T-helper 2 cell treated with Interferon-gamma antibody and Interleukin-4, amounts not matched to agents 100 ng/mL and 5 ng/mL, for 36 hours (primary cell): ENCODE measurements around the gene UBE2D3. TPM values are rescaled to one million over a fixed set of nuclear protein-coding genes. Genes with fewer than 3 reads are reported as not detected.

Experiments
- intact Hi-C: fragments of 100-400 bp; cut with micrococcal nuclease; formaldehyde crosslinking; loops from one replicate; pipeline ENCODE4 v1.15.1; 2023
- total RNA-seq: library from RNA; stranded (reverse); gene quantifications from 2 replicates; pipeline ENCODE4 v1.2.3, GENCODE V29; 2022

Gene UBE2D3
- total RNA-seq, 1 donor from 2014 or later, result 389 TPM

DNA sequence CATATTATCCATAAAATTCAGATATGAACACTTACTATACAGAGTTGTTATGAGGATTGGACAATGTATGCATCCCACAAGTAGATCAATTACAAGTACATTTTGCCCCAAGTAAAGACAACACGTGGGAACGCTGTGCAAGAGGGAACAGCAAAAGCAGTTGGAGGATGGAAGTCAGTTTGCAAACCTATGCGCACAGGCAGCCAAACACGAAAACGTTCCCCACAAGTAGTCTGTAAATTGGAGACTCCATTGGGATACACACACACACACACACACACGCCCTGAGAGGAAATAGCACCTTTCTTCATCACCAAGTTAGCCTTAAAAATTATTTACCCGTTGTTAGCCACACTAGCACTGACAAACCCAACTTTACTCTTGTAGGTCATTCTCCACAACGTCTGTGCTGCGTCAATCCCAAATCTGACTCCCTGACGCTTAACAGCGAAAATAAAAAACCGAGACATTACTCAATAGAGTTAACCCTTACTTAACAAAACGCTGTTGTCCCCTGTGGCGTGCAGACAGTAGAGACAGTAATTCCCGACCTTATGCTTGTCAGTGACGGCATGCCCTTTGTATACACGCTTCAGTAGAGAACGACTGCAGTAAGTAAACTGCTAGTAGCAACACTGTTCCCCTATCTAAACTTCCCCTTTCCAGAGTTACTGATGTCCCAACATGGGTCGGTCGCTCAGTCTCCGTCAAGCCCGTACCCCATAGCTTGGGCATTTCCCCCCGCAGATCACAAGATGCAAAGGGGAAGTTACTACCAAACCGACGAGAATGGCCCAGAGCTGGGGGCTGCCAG is 67.3 kb downstream of the UBE2D3 start:
- intact Hi-C loops, result loop anchor here (1.0 to 5.0 kb wide), 5 partner anchors 29 to 1413 kb away; partner anchors contain the start of genes PPP3CA, SLC39A8 and UBE2D3

DNA sequence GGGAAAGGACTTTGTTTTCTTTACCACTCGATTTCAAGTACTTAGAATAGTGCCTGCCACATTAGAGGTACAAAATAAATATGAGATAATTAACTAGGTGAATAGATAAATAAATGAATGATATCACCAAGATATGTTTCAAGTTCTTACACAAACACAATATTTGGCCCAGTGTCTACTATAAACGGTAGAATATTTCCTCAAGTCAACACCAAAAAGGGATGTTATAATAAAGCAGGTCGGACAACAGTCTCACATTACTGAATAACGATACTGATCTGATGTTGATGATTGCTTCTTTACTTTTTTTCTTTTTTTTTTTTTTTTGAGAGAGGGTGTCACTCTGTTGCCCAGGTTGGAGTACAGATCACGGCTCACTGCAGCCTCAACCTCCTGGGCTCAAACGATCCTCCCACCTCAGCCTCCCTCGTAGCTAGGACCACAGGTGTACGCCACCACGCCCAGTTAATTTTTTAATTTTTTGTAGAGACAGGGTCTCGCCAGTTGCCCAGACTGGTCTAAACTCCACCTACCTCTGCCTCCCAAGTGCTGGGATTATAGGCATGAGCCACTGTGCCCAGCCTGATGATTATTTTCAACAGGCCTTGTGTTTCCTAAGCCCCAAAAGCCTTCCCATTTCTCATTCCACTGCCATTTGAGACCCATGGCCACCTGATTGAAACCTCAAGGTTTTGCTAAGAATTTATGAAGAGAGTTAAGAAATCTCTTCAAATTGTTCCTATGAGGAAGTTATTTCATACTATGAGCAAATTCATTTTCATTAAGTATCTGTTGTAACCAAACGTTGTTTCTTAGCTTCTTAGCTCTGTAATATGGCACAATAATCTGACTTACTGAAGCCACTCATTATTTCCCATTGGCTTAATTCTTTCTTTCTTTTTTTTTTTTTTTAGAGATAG is 68.8 kb downstream of the UBE2D3 start:
- intact Hi-C loops, result no loop called here

DNA sequence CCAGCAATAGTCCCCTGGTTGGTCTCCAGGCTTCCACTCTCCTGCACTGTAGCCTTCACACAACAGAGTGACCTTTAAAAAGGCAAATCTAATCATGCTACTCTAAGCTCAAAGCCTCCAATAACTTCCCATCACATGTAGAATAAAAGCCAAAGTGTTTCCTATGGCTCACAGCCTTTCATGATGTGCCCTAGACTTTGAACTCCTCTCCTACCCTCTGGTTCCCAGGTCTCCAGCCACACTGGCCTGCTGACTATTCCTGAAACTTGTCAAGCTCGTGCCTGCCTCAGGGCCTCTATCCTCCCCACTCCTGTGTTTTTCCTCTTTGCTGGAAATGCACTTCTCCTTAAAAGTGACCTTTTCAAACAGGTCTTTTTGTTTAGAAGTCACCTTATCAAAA is 69.7 kb downstream of the UBE2D3 start:
- intact Hi-C loops, result no loop called here

DNA sequence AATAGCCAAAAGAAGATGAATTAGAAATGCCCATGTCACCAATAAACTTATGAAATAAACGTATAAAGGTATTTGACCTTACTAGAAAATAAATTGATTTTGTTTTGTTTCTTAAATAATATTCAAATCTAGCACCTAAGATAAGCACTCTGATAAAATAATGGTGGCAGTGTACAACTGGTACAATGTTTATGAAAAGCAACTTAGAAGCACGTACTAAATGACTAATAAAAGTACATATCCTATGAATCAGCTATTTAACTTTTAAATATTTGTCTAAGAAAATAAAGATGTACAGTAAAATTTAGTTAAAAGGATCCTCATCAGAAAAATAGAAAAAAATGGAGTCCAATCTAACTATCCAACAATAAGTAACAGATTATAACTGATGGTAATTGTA is 73.3 kb downstream of the UBE2D3 start:
- intact Hi-C loops, result no loop called here

DNA sequence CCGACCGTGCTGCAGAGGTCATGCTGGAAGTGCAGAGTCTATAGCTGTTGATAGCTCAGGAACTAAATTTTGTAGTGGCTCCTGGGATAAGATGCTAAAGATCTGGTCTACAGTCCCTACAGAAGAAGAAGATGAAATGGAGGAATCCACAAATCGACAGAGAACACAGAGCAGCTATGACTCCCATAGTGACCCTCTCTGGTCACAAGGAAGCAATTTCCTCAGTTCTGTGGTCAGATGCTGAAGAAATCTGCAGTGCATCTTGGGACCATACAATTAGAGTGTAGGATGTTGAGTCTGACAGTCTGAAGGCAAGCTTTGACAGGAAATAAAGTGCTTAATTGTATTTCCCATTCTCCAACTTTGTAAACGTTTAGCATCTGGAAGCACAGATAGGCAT is 75.4 kb downstream of the UBE2D3 start:
- intact Hi-C loops, result no loop called here

Other genes with a start within 250 kb of the UBE2D3 start
- 13.5 and 15.7 TPM in 2 replicates for gene MANBA, start 66.6 kb downstream of the UBE2D3 start, total RNA-seq
- gene CISD2, start 41.4 kb upstream of the UBE2D3 start, total RNA-seq, result 54.7 and 54.9 TPM in 2 replicates
- 0.48 and 0.61 TPM in 2 replicates for gene SLC9B1, start 192.2 kb upstream of the UBE2D3 start, total RNA-seq
- gene SLC9B2, start 249.2 kb upstream of the UBE2D3 start, total RNA-seq, result 22.9 and 27.5 TPM in 2 replicates